Germinal center (tissue), 1 donor: Measurements from ENCODE around the gene AKT1S1.

Experiments
- DNase-seq: peaks from one replicate; pipeline ENCODE4 v3.0.0; 2012; ENCODE audit warnings: mixed read lengths, low spot score

Gene AKT1S1

GRCh38 chr19:49907745-49908446, 30.7 kb upstream of the AKT1S1 start:
- peak; percentile 70 for DNase-seq

GRCh38 chr19:49906879-49907564, 29.9 kb upstream of the AKT1S1 start:
- no peak for DNase-seq

GRCh38 chr19:49904136-49904535, 27.0 kb upstream of the AKT1S1 start:
- no peak for DNase-seq

- peak; percentile 86 for DNase-seq
Measured at GRCh38 chr19:49896863-49897621, 19.9 kb upstream of the AKT1S1 start, which contains the start of gene IL4I1. Gene IL4I1, minus strand, starts transcription at chr19:49896887. Its CDS starts 727 bp downstream, at chr19:49896160.

- DNase-seq = no peak
Measured at GRCh38 chr19:49895566-49896297, 18.6 kb upstream of the AKT1S1 start.

GRCh38 chr19:49894879-49895565, 17.9 kb upstream of the AKT1S1 start:
- no peak for DNase-seq

GRCh38 chr19:49894011-49894664, 17.0 kb upstream of the AKT1S1 start:
- DNase-seq = no peak

GRCh38 chr19:49892716-49893115, 15.6 kb upstream of the AKT1S1 start:
- no peak for DNase-seq

GRCh38 chr19:49891393-49891792, 14.2 kb upstream of the AKT1S1 start:
- no peak for DNase-seq

- DNase-seq = peak; percentile 83
Measured at GRCh38 chr19:49890349-49891311, 13.5 kb upstream of the AKT1S1 start.

GRCh38 chr19:49889687-49890348, 12.7 kb upstream of the AKT1S1 start:
- peak; percentile 64 for DNase-seq

GRCh38 chr19:49889038-49889686, 12.0 kb upstream of the AKT1S1 start:
- no peak for DNase-seq

GRCh38 chr19:49888510-49888824, 11.3 kb upstream of the AKT1S1 start:
- DNase-seq = no peak

GRCh38 chr19:49887665-49888509, 10.7 kb upstream of the AKT1S1 start:
- DNase-seq = no peak

- no peak for DNase-seq
Measured at GRCh38 chr19:49887037-49887664, 10.0 kb upstream of the AKT1S1 start.

GRCh38 chr19:49884760-49885159, 7.6 kb upstream of the AKT1S1 start:
- no peak for DNase-seq

GRCh38 chr19:49884109-49884508, 7.0 kb upstream of the AKT1S1 start:
- no peak for DNase-seq
